Osteoblast (primary cell): ENCODE measurements around the gene IGF1. TPM values are rescaled to one million over a fixed set of nuclear protein-coding genes. Genes with fewer than 3 reads are reported as not detected.

ENCODE experiments used
- DNase-seq: peaks from one replicate; pipeline ENCODE4 v3.0.0; 2011; ENCODE audit warnings: low spot score, mixed read lengths; ENCODE audit not compliant: insufficient read length; ENCODE audit errors: missing footprints
- H2AFZ ChIP-seq: 2 replicates; pipeline ENCODE4 v1.6.0; 2011; ENCODE audit warnings: mild to moderate bottlenecking, low read length
- H3K27ac ChIP-seq: 2 replicates; pipeline ENCODE4 v1.5.1; 2011; ENCODE audit warnings: mild to moderate bottlenecking, low read depth, low read length, moderate library complexity
- H3K27me3 ChIP-seq: 2 replicates; pipeline ENCODE4 v1.6.0; 2012; ENCODE audit warnings: mild to moderate bottlenecking, control low read depth, inconsistent platforms, low read length, moderate library complexity; ENCODE audit not compliant: insufficient read depth
- H3K36me3 ChIP-seq: 2 replicates; pipeline ENCODE4 v1.5.1; 2011; ENCODE audit warnings: mild to moderate bottlenecking, low read length, control low read depth, moderate library complexity; ENCODE audit not compliant: insufficient read depth
- H3K4me1 ChIP-seq: 2 replicates; pipeline ENCODE4 v1.5.1; 2011; ENCODE audit warnings: mild to moderate bottlenecking, low read length, control low read depth, moderate library complexity; ENCODE audit not compliant: insufficient read depth
- H3K4me2 ChIP-seq: 2 replicates; pipeline ENCODE4 v1.6.0; 2011; ENCODE audit warnings: mild to moderate bottlenecking, low read length; ENCODE audit not compliant: insufficient read depth
- H3K4me3 ChIP-seq: fragments of 200-600 bp; sonication (generic); 3 replicates; pipeline ENCODE4 v1.5.1; 2012; ENCODE audit warnings: mild to moderate bottlenecking, low read length, inconsistent platforms; ENCODE audit not compliant: insufficient read depth
- H3K79me2 ChIP-seq: 2 replicates; pipeline ENCODE4 v1.6.0; 2012; ENCODE audit warnings: mild to moderate bottlenecking, low read length, control low read depth, inconsistent platforms; ENCODE audit not compliant: insufficient read depth
- H3K9me3 ChIP-seq: 2 replicates; pipeline ENCODE4 v1.5.1; 2011; ENCODE audit warnings: low read depth, low read length, control low read depth
- H4K20me1 ChIP-seq: 2 replicates; pipeline ENCODE4 v1.6.0; 2012; ENCODE audit warnings: mild to moderate bottlenecking, low read length, control low read depth; ENCODE audit not compliant: insufficient read depth
- CTCF ChIP-seq: IDR thresholded peaks from 2 replicates; pipeline ENCODE4 v1.5.1; 2011; ENCODE audit warnings: mild to moderate bottlenecking, low read depth, low read length, moderate library complexity; ENCODE audit errors: extremely low read depth
- total RNA-seq: library from RNA; depleted of rRNA; stranded (reverse); fragments of >200 nt; gene quantifications from 2 replicates; pipeline ENCODE4 v1.2.3, GENCODE V29; 2012

Gene IGF1
- total RNA-seq, 1 donor, result 0.72 TPM

GRCh38 chr12:102465762-102466560 is 14.4 kb downstream of the IGF1 start:
- no peak overlapping the region for H2AFZ ChIP-seq
- no peaks in the 10 kb centered on the region for H3K9me3 ChIP-seq
- H3K27ac ChIP-seq, result no peak overlapping the region
- no peak overlapping the region for H3K4me3 ChIP-seq
- no peaks in the 10 kb centered on the region for H3K36me3 ChIP-seq
- DNase-seq, result peak; percentile 26
- no peak overlapping the region for H3K4me2 ChIP-seq
- no peak for TF ChIP-seq CTCF
- no peaks in the 10 kb centered on the region for H3K27me3 ChIP-seq
- H3K79me2 ChIP-seq, result no peaks in the 10 kb centered on the region
- H3K4me1 ChIP-seq, result peaks cover 24% of the 10 kb centered on the region
- H4K20me1 ChIP-seq, result no peaks in the 10 kb centered on the region

GRCh38 chr12:102463659-102464249 is 16.6 kb downstream of the IGF1 start:
- TF ChIP-seq CTCF, result no peak
- peaks cover 24% of the 10 kb centered on the region for H3K4me1 ChIP-seq
- DNase-seq, result no peak
- no peaks in the 10 kb centered on the region for H4K20me1 ChIP-seq
- no peaks in the 10 kb centered on the region for H3K79me2 ChIP-seq
- H2AFZ ChIP-seq, result no peak overlapping the region
- H3K27me3 ChIP-seq, result no peaks in the 10 kb centered on the region
- H3K9me3 ChIP-seq, result no peaks in the 10 kb centered on the region
- peak overlapping the region; percentile 88 for H3K27ac ChIP-seq
- peak overlapping the region; percentile 43 for H3K4me2 ChIP-seq
- H3K4me3 ChIP-seq, result no peak overlapping the region
- no peaks in the 10 kb centered on the region for H3K36me3 ChIP-seq

GRCh38 chr12:102462795-102463465 is 17.4 kb downstream of the IGF1 start:
- H3K36me3 ChIP-seq, result no peaks in the 10 kb centered on the region
- H3K9me3 ChIP-seq, result no peaks in the 10 kb centered on the region
- H3K79me2 ChIP-seq, result no peaks in the 10 kb centered on the region
- DNase-seq, result peak; percentile 27
- H2AFZ ChIP-seq, result no peak overlapping the region
- H3K4me3 ChIP-seq, result no peak overlapping the region
- H3K27me3 ChIP-seq, result no peaks in the 10 kb centered on the region
- peaks cover 24% of the 10 kb centered on the region for H3K4me1 ChIP-seq
- H3K27ac ChIP-seq, result peak overlapping the region; percentile 88
- no peaks in the 10 kb centered on the region for H4K20me1 ChIP-seq
- H3K4me2 ChIP-seq, result peak overlapping the region; percentile 43
- no peak for TF ChIP-seq CTCF

- Histone ChIP-seq H3K4me1 (peaks cover 24% of the 10 kb centered on the region), H3K9me3 (no peaks in the 10 kb centered on the region), H3K27ac (peak overlapping the region; percentile 88), H4K20me1 (no peaks in the 10 kb centered on the region), H3K36me3 (no peaks in the 10 kb centered on the region), H3K4me2 (peak overlapping the region; percentile 43), H3K27me3 (no peaks in the 10 kb centered on the region), H2AFZ (peak overlapping the region; percentile 22), H3K4me3 (no peak overlapping the region), H3K79me2 (no peaks in the 10 kb centered on the region)
- TF ChIP-seq CTCF, result no peak
- DNase-seq, result peak; percentile 58
These were observed 18.0 kb downstream of the IGF1 start for GRCh38 chr12:102462386-102462785.
